ENCODE results near the gene CCDC191.

- no peak for TF ChIP-seq CTCF (IDR thresholded peaks at IDR 0.05)
- TF ChIP-seq POLR2A (IDR thresholded peaks at IDR 0.05) = no peak
- TF ChIP-seq POLR2AphosphoS5 (IDR thresholded peaks at IDR 0.05) = no peak
- no peak for TF ChIP-seq EP300 (IDR thresholded peaks at IDR 0.05)
Observed at GRCh38 chr3:114060906-114061655, 4.8 kb upstream of the CCDC191 start.
